Tibial artery (tissue), 4 donors: Measurements from ENCODE around the gene CTNND2.
"Not testable (repeated sequence)": the region's sequence is repeated elsewhere in the genome, so short reads cannot be mapped to it uniquely, and the experiment has no call there.

Experiments
- DNase-seq, 2 donors: peaks; one replicate each; pipeline ENCODE4 v3.0.0-alpha.2; 2019
- H3K27ac ChIP-seq, 2 donors: fragments of 200-600 bp; sonication (generic) in 1 of 2; 1 replicate in 1 of 2; 2 replicates in 1 of 2; pipeline ENCODE4 v1.5.1; 2018 to 2019; ENCODE audit warnings: mild to moderate bottlenecking in 1 of 2
- H3K27me3 ChIP-seq, 2 donors: fragments of 200-600 bp; sonication (generic) in 1 of 2; one replicate each; pipeline versions ENCODE4 v1.5.1 to v1.6.0; 2016 to 2019
- H3K36me3 ChIP-seq, 3 donors: fragments of 200-600 bp; sonication (generic) in 2 of 3; one replicate each; pipeline ENCODE4 v1.5.1; 2016 to 2019; ENCODE audit warnings: mild to moderate bottlenecking in 2 of 3
- H3K4me1 ChIP-seq, 4 donors: fragments of 200-600 bp; sonication (generic) in 2 of 4; 1 replicate in 3 of 4; 2 replicates in 1 of 4; pipeline ENCODE4 v1.5.1; 2016 to 2019
- H3K4me3 ChIP-seq, 2 donors: fragments of 200-600 bp; sonication (generic) in 1 of 2; 1 replicate in 1 of 2; 2 replicates in 1 of 2; pipeline ENCODE4 v1.5.1; 2018 to 2019; ENCODE audit warnings: mild to moderate bottlenecking in 2 of 2
- H3K9me3 ChIP-seq, 3 donors: fragments of 200-600 bp; sonication (generic) in 1 of 3; one replicate each; pipeline ENCODE4 v1.5.1; 2016 to 2019
- CTCF ChIP-seq, 2 experiments: fragments of 200-600 bp in 1 of 2; fragments of 450-650 bp in 1 of 2; IDR thresholded peaks; one replicate each; pipeline ENCODE4 v1.5.1; 2017 to 2019; ENCODE audit warnings: antibody characterized with exemption in 2 of 2, mild to moderate bottlenecking in 1 of 2, moderate library complexity in 1 of 2
- intact Hi-C: fragments of 100-400 bp; cut with DNase I; formaldehyde crosslinking; loops from one replicate; pipeline ENCODE4 v1.15.0; 2023; ENCODE audit warnings: low total_unique reads

Gene CTNND2

GRCh38 chr5:11009576-11009975, 894.7 kb downstream of the CTNND2 start:
- Histone ChIP-seq H3K27ac (no peak overlapping the region), H3K9me3 (no peaks in the 10 kb centered on the region), H3K36me3 (no peaks in the 10 kb centered on the region), H3K27me3 (no peaks in the 10 kb centered on the region), H3K4me3 (no peak overlapping the region), H3K4me1 (no peaks in the 10 kb centered on the region)
- no peak for TF ChIP-seq CTCF (IDR thresholded peaks at IDR 0.05)
- intact Hi-C loops, result no loop called here
- DNase-seq, result no peak

GRCh38 chr5:11007269-11007870, 896.9 kb downstream of the CTNND2 start:
- H3K27me3 ChIP-seq, result no peaks in the 10 kb centered on the region
- no peaks in the 10 kb centered on the region for H3K9me3 ChIP-seq
- intact Hi-C loops, result no loop called here
- no peak overlapping the region for H3K4me3 ChIP-seq
- no peak for DNase-seq
- H3K4me1 ChIP-seq, result no peaks in the 10 kb centered on the region
- TF ChIP-seq CTCF (IDR thresholded peaks at IDR 0.05), result no peak
- H3K36me3 ChIP-seq, result no peaks in the 10 kb centered on the region
- no peak overlapping the region for H3K27ac ChIP-seq

GRCh38 chr5:11004523-11004922, 899.7 kb downstream of the CTNND2 start:
- H3K9me3 ChIP-seq, H3K36me3 ChIP-seq, intact Hi-C loops, H3K4me3 ChIP-seq, DNase-seq, H3K4me1 ChIP-seq, H3K27ac ChIP-seq, H3K27me3 ChIP-seq: not testable (repeated sequence)

- Histone ChIP-seq H3K36me3 (no peaks in the 10 kb centered on the region), H3K9me3 (no peaks in the 10 kb centered on the region), H3K4me1 (no peaks in the 10 kb centered on the region), H3K27ac (no peak overlapping the region), H3K4me3 (no peak overlapping the region), H3K27me3 (peaks cover 0 to 2% of the 10 kb centered on the region in 2 donors)
- intact Hi-C loops, result no loop called here
- TF ChIP-seq CTCF (IDR thresholded peaks at IDR 0.05), result no peak
- no peak for DNase-seq
Observed at GRCh38 chr5:11000515-11001353, 903.5 kb downstream of the CTNND2 start.

GRCh38 chr5:10999714-11000113, 904.5 kb downstream of the CTNND2 start:
- Histone ChIP-seq H3K9me3 (no peaks in the 10 kb centered on the region), H3K27ac (no peak overlapping the region), H3K4me1 (no peaks in the 10 kb centered on the region), H3K27me3 (peaks cover 0 to 3% of the 10 kb centered on the region in 2 donors), H3K36me3 (no peaks in the 10 kb centered on the region), H3K4me3 (no peak overlapping the region)
- TF ChIP-seq CTCF (IDR thresholded peaks at IDR 0.05), result no peak
- intact Hi-C loops, result no loop called here
- no peak for DNase-seq

- Histone ChIP-seq H3K4me1 (no peaks in the 10 kb centered on the region), H3K9me3 (no peaks in the 10 kb centered on the region), H3K27ac (no peak overlapping the region), H3K27me3 (peaks cover 0 to 3% of the 10 kb centered on the region in 2 donors), H3K4me3 (no peak overlapping the region), H3K36me3 (no peaks in the 10 kb centered on the region)
- no peak for TF ChIP-seq CTCF (IDR thresholded peaks at IDR 0.05)
- intact Hi-C loops, result no loop called here
- DNase-seq, result no peak
Observed at GRCh38 chr5:10995891-10996290, 908.4 kb downstream of the CTNND2 start.
